HepG2 (cell line): ENCODE measurements around the gene VPS52. TPM values are rescaled to one million over a fixed set of nuclear protein-coding genes. Genes with fewer than 3 reads are reported as not detected.

Source experiments
- CREB1 ChIP-seq, 2 experiments: fragments of 450-650 bp in 1 of 2; IDR thresholded peaks; 2 replicates each; pipeline ENCODE4 v1.6.1; 2016 to 2017; ENCODE audit warnings: control low read depth in 1 of 2, mild to moderate bottlenecking in 1 of 2, missing compliant biosample characterization in 1 of 2, missing genetic modification characterization in 1 of 2
- IKZF4 ChIP-seq: sonication (generic); formaldehyde crosslinking; IDR thresholded peaks from 2 replicates; pipeline ENCODE4 v1.5.1; 2020; ENCODE audit warnings: borderline replicate concordance, mild to moderate bottlenecking, low read depth, missing genetic modification reagents; ENCODE audit errors: not compliant biosample characterization
- KLF6 ChIP-seq: IDR thresholded peaks from 2 replicates; pipeline ENCODE4 v1.8.0; 2016; ENCODE audit warnings: missing biosample characterization, missing genetic modification reagents
- PHF5A ChIP-seq: IDR thresholded peaks from one replicate; pipeline ENCODE4 v1.6.1; 2018; ENCODE audit warnings: low read depth, missing genetic modification reagents; ENCODE audit not compliant: unreplicated experiment
- RBM22 ChIP-seq: fragments of 200-400 bp; formaldehyde crosslinking; optimal IDR thresholded peaks from 2 replicates; pipeline ENCODE3; 2017; ENCODE audit warnings: mild to moderate bottlenecking, low read length, moderate library complexity
- SRSF1 ChIP-seq: fragments of 200-400 bp; formaldehyde crosslinking; optimal IDR thresholded peaks from 2 replicates; pipeline ENCODE3; 2017; ENCODE audit warnings: mild to moderate bottlenecking, low read depth, low read length, moderate library complexity
- ZFP36 ChIP-seq: fragments of 150-350 bp; IDR thresholded peaks from 2 replicates; pipeline ENCODE4 v1.6.1; 2018; ENCODE audit warnings: borderline replicate concordance, low read length, low read depth; ENCODE audit not compliant: partially characterized antibody
- ZNF274 ChIP-seq: sonication (generic); formaldehyde crosslinking; IDR thresholded peaks from 2 replicates; pipeline ENCODE4 v1.5.1; 2020; ENCODE audit warnings: mild to moderate bottlenecking, missing genetic modification reagents
- ZNF547 ChIP-seq: sonication (generic); formaldehyde crosslinking; IDR thresholded peaks from 2 replicates; pipeline ENCODE4 v1.5.1; 2020; ENCODE audit warnings: mild to moderate bottlenecking, missing genetic modification reagents
- ZNF589 ChIP-seq: sonication (generic); formaldehyde crosslinking; conservative IDR thresholded peaks from 2 replicates; pipeline ENCODE4 v1.8.0; 2022; ENCODE audit warnings: mild to moderate bottlenecking, moderate library complexity, missing genetic modification reagents
- polyA plus RNA-seq, 8 experiments: library from polyadenylated mRNA; depleted of rRNA in 3 of 8; stranded (reverse) in 7 of 8; unstranded in 1 of 8; fragments of >200 nt; fragmentation: Illumina TruSeq in 4 of 8; extraction: Trizol in 4 of 8; gene quantifications; 2 replicates each; pipeline versions ENCODE4 v1.2.1 to v1.2.3, GENCODE V29; 2011 to 2016; ENCODE audit warnings: low read depth in 4 of 8, missing spikeins in 1 of 8, mixed read lengths in 1 of 8; ENCODE audit not compliant: insufficient read depth in 1 of 8
- total RNA-seq, 5 experiments: library from RNA; depleted of rRNA; stranded (reverse); fragments of >200 nt; fragmentation: Illumina TruSeq; extraction: Trizol; gene quantifications; 2 replicates each; pipeline ENCODE4 v1.2.3, GENCODE V29; 2016; ENCODE audit warnings: low read depth in 1 of 5
- TF ChIP-seq, protein P1 (sequence below): sonication (generic); formaldehyde crosslinking; IDR thresholded peaks from 2 replicates; pipeline ENCODE4 v1.4.0; 2020; ENCODE audit warnings: low read depth, mild to moderate bottlenecking, missing genetic modification reagents
- TF ChIP-seq, protein P2 (sequence below): sonication (generic); formaldehyde crosslinking; conservative IDR thresholded peaks from 2 replicates; pipeline ENCODE4 v1.4.0; 2020; ENCODE audit warnings: mild to moderate bottlenecking, missing genetic modification reagents, moderate library complexity
- TF ChIP-seq, protein P3 (sequence below): sonication (generic); formaldehyde crosslinking; IDR thresholded peaks from 2 replicates; pipeline ENCODE4 v1.4.0; 2020; ENCODE audit warnings: missing genetic modification reagents
- TF ChIP-seq, protein P4 (sequence below): sonication (generic); formaldehyde crosslinking; IDR thresholded peaks from 2 replicates; pipeline ENCODE4 v1.4.0; 2020; ENCODE audit warnings: missing genetic modification reagents
- TF ChIP-seq, protein P5 (sequence below): IDR thresholded peaks from 2 replicates; pipeline ENCODE4 v1.6.1; 2018; ENCODE audit warnings: missing genetic modification reagents, mild to moderate bottlenecking, missing compliant biosample characterization
- TF ChIP-seq, protein P6 (sequence below): sonication (generic); formaldehyde crosslinking; IDR thresholded peaks from 2 replicates; pipeline ENCODE4 v1.4.0; 2020; ENCODE audit warnings: mild to moderate bottlenecking, low read depth, missing genetic modification reagents

Gene VPS52
- total and polyA plus RNA-seq, 2 of the 13 experiments (the other 11 are each of a cell fraction or from before 2014, with no cell fraction given), result 48.9 to 85.5 TPM

DNA sequence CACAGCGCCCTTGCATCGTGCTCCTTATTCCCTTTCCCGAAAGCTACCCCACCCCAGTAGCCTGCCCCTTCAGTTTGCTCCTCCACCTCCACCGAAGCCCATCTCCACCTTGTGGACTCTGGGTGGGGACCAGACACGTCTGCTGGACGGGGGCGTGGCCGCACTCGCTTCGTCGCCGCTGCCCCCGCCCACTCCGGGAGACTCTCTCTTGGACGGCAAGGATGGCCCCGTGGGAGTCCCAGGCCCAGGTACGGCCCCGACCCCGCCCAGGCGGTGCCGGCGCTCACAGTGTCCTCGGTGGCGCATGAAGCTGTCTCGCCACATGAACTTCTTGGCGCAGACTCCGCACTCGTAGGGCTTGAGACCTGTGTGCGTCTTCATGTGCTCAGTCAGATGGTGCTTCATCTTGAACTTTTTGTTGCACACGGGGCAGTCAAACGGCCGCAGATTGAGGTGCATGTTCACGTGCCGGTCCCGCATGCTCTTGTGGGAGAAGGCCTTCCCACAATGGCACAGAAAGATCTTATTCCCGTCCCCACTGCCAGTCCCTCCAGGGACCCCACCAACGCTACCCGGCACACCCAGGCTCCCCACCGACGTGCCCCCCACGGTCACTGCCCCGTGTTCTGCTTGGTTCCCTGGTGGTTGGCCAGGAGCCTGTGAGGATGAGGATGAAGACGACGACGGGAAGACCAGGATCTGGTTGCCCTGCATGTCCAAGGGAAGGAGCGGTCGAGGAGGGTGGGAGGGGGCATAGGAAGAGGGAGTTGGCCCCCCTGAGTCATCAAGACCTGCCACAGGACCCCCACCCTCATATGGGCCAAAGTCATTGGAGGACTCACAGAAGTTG, 43.5 kb upstream of the VPS52 start (continued):
- TF ChIP-seq, protein P1, sequence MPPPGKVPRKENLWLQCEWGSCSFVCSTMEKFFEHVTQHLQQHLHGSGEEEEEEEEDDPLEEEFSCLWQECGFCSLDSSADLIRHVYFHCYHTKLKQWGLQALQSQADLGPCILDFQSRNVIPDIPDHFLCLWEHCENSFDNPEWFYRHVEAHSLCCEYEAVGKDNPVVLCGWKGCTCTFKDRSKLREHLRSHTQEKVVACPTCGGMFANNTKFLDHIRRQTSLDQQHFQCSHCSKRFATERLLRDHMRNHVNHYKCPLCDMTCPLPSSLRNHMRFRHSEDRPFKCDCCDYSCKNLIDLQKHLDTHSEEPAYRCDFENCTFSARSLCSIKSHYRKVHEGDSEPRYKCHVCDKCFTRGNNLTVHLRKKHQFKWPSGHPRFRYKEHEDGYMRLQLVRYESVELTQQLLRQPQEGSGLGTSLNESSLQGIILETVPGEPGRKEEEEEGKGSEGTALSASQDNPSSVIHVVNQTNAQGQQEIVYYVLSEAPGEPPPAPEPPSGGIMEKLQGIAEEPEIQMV, result no peak
- TF ChIP-seq CREB1 (IDR thresholded peaks at IDR 0.05) (no peak), CREB1 (CRISPR knock-in tag; IDR thresholded peaks at IDR 0.05) (no peak), RBM22 (no peak), IKZF4 (no peak), ZNF589 (0 out of 2 replicates have a peak, but pooled peaks have one; percentile 68), KLF6 (CRISPR knock-in tag) (no peak), ZNF274 (CRISPR knock-in tag) (no peak), PHF5A (no peak), SRSF1 (no peak), ZNF547 (CRISPR knock-in tag) (no peak), ZFP36 (no peak)
- TF ChIP-seq, protein P2, sequence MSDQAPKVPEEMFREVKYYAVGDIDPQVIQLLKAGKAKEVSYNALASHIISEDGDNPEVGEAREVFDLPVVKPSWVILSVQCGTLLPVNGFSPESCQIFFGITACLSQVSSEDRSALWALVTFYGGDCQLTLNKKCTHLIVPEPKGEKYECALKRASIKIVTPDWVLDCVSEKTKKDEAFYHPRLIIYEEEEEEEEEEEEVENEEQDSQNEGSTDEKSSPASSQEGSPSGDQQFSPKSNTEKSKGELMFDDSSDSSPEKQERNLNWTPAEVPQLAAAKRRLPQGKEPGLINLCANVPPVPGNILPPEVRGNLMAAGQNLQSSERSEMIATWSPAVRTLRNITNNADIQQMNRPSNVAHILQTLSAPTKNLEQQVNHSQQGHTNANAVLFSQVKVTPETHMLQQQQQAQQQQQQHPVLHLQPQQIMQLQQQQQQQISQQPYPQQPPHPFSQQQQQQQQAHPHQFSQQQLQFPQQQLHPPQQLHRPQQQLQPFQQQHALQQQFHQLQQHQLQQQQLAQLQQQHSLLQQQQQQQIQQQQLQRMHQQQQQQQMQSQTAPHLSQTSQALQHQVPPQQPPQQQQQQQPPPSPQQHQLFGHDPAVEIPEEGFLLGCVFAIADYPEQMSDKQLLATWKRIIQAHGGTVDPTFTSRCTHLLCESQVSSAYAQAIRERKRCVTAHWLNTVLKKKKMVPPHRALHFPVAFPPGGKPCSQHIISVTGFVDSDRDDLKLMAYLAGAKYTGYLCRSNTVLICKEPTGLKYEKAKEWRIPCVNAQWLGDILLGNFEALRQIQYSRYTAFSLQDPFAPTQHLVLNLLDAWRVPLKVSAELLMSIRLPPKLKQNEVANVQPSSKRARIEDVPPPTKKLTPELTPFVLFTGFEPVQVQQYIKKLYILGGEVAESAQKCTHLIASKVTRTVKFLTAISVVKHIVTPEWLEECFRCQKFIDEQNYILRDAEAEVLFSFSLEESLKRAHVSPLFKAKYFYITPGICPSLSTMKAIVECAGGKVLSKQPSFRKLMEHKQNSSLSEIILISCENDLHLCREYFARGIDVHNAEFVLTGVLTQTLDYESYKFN (CRISPR knock-in tag), result no peak
- TF ChIP-seq, protein P3, sequence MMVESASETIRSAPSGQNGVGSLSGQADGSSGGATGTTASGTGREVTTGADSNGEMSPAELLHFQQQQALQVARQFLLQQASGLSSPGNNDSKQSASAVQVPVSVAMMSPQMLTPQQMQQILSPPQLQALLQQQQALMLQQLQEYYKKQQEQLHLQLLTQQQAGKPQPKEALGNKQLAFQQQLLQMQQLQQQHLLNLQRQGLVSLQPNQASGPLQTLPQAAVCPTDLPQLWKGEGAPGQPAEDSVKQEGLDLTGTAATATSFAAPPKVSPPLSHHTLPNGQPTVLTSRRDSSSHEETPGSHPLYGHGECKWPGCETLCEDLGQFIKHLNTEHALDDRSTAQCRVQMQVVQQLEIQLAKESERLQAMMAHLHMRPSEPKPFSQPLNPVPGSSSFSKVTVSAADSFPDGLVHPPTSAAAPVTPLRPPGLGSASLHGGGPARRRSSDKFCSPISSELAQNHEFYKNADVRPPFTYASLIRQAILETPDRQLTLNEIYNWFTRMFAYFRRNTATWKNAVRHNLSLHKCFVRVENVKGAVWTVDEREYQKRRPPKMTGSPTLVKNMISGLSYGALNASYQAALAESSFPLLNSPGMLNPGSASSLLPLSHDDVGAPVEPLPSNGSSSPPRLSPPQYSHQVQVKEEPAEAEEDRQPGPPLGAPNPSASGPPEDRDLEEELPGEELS (CRISPR knock-in tag), result no peak
- TF ChIP-seq, protein P4, sequence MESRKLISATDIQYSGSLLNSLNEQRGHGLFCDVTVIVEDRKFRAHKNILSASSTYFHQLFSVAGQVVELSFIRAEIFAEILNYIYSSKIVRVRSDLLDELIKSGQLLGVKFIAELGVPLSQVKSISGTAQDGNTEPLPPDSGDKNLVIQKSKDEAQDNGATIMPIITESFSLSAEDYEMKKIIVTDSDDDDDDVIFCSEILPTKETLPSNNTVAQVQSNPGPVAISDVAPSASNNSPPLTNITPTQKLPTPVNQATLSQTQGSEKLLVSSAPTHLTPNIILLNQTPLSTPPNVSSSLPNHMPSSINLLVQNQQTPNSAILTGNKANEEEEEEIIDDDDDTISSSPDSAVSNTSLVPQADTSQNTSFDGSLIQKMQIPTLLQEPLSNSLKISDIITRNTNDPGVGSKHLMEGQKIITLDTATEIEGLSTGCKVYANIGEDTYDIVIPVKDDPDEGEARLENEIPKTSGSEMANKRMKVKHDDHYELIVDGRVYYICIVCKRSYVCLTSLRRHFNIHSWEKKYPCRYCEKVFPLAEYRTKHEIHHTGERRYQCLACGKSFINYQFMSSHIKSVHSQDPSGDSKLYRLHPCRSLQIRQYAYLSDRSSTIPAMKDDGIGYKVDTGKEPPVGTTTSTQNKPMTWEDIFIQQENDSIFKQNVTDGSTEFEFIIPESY, result no peak; the same call in 1 of the 2 replicates
- TF ChIP-seq, protein P5, sequence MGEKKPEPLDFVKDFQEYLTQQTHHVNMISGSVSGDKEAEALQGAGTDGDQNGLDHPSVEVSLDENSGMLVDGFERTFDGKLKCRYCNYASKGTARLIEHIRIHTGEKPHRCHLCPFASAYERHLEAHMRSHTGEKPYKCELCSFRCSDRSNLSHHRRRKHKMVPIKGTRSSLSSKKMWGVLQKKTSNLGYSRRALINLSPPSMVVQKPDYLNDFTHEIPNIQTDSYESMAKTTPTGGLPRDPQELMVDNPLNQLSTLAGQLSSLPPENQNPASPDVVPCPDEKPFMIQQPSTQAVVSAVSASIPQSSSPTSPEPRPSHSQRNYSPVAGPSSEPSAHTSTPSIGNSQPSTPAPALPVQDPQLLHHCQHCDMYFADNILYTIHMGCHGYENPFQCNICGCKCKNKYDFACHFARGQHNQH (CRISPR knock-in tag), result no peak
- TF ChIP-seq, protein P6, sequence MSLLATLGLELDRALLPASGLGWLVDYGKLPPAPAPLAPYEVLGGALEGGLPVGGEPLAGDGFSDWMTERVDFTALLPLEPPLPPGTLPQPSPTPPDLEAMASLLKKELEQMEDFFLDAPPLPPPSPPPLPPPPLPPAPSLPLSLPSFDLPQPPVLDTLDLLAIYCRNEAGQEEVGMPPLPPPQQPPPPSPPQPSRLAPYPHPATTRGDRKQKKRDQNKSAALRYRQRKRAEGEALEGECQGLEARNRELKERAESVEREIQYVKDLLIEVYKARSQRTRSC (CRISPR knock-in tag), result no peak
